AG09319 (cell line): Measurements from ENCODE around the gene PHF1.

Source experiments
- DNase-seq: peaks from one replicate; pipeline ENCODE4 v3.0.0-alpha.2; 2010; ENCODE audit warnings: low read depth; ENCODE audit errors: extremely low read depth
- CTCF ChIP-seq: IDR thresholded peaks from 2 replicates; pipeline ENCODE4 v1.5.1; 2011; ENCODE audit warnings: low read depth, mild to moderate bottlenecking, inconsistent platforms, low read length, moderate library complexity

Gene PHF1

GRCh38 chr6:33443025-33443424, 32.2 kb downstream of the PHF1 start:
- no peak for TF ChIP-seq CTCF
- no peak for DNase-seq

- no peak for TF ChIP-seq CTCF
- DNase-seq = no peak
Observed at GRCh38 chr6:33443619-33444504, 33.0 kb downstream of the PHF1 start.

- no peak for TF ChIP-seq CTCF
- DNase-seq = no peak
Observed at GRCh38 chr6:33445119-33445603, 34.3 kb downstream of the PHF1 start.

- DNase-seq = no peak
- no peak for TF ChIP-seq CTCF
Observed at GRCh38 chr6:33446356-33446755, 35.5 kb downstream of the PHF1 start.

GRCh38 chr6:33450434-33450833, 39.6 kb downstream of the PHF1 start:
- TF ChIP-seq CTCF = no peak
- DNase-seq = no peak

GRCh38 chr6:33451606-33452005, 40.8 kb downstream of the PHF1 start:
- no peak for TF ChIP-seq CTCF
- no peak for DNase-seq

GRCh38 chr6:33452496-33452895, 41.7 kb downstream of the PHF1 start:
- TF ChIP-seq CTCF = no peak
- no peak for DNase-seq
